HT-29 (cell line): Measurements from ENCODE around the gene MYO16. TPM values are rescaled to one million over a fixed set of nuclear protein-coding genes. Genes with fewer than 3 reads are reported as not detected.
A peak's percentile ranks its signal among the peaks of the same experiment; 100 is the strongest.
"Not testable (repeated sequence)": the region's sequence is repeated elsewhere in the genome, so short reads cannot be mapped to it uniquely, and the experiment has no call there.

Experiments
- DNase-seq: peaks from one replicate; pipeline ENCODE4 v3.0.0-alpha.2; 2015; ENCODE audit warnings: low spot score
- total RNA-seq: library from RNA; depleted of rRNA; stranded (reverse); fragments of >200 nt; shearing (Covaris generic); gene quantifications from 2 replicates; pipeline ENCODE4 v1.2.3, GENCODE V29; 2014

MYO16 gene
- total RNA-seq, 1 experiment from 2014 or later = not detected

DNA sequence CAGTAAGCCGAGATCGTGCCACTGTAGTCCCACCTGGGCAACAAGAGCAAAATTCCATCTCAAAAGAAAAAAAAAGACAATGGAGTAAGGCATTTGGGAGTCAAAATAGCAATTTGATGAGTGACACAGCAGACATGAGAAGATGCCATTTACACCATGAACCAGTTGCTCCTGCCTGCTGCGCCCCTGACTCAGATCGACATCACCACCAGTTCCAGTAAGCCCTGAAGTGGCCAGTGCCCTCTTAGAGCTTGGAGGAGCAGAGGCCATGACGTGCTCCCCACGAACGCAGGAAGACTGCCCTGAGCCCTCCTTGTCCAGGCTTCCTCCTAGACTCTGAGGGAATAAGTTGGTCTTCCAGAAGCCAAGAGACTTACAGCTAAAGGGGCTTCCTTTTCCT, 339.2 kb downstream of the MYO16 start:
- DNase-seq = no peak

DNA sequence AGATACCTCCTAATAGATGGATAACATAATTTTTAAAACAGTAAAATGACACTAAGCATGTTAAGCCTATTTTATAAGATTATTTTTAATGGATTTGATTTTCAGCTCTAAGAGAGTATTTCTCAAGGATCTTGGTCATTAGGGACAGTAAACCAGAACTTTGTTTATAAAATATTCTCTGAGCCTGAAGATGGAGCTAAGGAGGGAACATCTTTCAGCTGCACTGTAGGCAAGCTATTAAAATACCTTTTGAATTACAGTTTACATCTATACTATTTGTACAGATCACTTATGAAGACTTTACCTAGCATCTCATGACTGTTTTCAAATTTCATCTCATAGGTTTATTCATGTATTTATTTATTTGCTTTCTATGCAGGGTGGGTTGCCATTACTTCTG, 345.3 kb downstream of the MYO16 start:
- no peak for DNase-seq

DNA sequence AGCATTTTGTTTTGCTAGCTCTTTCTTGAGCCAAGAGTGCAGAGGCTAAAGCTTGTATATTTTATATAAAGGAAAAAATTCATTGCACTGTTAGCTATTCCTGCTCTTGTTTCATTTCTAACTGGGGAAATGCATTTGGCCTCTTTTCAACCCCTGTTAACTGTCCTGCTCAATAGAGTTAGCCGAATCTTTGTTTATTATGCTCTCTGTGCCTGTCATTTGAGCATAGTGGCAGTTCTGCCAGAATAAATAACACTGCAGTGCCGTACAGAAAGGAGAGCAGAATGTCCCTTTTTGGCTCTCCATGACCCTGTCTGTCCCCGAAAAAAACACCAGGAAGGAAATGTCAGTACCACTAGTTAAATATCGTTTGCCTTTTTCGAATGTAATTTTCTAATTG, 350.8 kb downstream of the MYO16 start:
- no peak for DNase-seq

DNA sequence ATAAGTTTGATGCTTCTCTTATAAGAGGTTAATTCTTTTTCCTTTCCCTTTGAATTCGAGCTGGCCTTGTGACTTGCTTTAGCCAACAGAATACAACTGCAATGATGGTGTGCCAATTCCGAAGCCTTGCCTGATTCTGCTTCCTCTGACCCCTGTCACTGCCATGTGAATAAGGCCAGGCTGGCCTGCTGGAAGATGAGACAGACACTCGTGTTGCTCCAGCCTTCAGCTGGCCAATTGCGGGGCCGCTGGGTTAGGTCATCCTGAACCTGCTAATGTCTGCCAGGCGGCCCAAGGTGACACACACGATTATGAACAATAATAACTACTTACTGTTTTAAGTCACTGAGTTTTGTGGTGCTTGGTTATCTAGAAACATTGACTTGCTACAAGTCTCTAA, 352.0 kb downstream of the MYO16 start:
- DNase-seq = no peak

DNA sequence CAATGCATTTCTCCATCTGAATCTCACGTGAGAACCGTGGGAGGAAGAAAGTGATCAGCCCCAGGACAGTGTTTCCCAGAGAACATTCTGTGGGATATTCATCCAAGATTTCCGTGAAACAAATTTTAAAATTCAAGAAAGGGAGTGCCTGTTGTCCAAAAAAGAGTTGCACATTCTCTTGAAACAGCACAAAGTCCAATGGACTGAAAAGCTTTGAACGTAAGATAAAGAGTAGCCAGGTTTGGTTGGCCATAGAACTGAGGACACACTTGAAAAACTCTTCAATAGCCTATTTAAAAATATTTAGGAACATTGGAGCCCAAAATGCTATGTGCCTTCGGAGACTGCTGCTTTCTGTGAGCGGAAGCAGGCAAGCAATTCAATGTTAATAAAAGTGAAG, 353.9 kb downstream of the MYO16 start:
- no peak for DNase-seq

DNA sequence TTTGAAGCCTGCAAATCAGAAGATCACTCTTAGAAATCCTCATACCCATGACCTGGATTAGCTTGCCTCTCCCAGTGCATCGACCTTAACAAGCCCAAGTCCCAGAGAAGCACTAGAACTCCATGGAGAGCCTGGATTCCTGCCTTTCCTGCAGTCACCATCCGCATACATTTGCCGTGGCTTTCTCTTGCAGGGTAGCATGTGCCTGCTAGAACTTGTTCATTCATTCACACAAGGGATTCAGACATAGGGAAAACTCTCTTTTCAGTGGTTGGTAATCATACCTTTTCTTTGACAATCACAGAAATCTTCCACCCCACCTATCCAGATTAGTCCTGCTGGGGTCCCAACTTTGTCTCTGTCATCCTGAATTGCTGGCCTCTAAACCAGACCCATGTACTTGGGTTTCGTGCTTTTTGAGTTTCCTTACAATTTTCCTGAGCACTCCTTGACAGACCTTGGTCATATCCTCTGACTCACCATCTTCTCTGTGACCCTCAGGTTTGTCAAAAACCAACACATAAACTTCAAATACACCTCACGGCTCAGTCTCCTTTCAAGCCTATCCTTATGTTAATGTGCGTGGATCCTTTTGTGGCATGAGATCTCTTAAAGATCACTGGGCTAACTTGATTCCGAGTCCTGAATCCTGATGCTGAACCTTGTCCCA, 355.0 kb downstream of the MYO16 start:
- DNase-seq = no peak

DNA sequence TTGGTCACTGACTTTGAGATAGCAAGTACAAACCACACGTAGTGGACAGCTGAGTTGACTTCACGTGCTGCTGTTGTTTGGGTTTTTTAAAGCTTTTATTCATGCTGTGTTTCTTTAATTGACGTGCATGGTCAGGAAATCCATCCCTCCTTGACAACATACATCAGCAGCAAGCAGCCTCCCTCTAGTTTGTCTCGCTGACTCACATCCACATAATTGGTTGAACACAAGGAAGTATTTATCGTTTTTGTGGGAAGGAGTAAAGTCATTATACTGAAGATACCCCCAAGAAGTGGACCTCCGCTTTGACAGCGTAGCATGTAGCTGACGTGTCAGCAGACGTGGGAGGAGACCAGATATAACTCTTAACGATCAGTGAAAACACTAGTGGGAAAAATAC, 355.8 kb downstream of the MYO16 start:
- no peak for DNase-seq

DNA sequence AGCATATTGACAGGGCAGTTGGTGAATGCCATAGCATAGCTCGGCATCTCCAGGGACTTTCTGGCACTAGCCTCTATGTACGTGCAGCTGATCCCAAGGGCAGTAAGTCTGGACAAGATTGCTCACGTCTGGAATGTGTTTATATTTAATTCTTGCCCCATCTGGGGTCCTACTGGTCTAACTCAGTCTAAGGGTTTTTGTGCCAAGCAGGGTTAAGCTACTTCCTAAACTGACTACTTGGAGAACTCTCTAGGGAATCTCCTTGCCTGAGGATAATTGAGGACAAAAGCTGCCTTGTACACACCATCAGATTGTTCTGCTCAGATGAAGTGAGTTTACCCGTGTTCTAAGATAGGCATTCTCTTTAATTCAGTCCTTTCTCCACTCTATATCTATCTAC, 358.1 kb downstream of the MYO16 start:
- no peak for DNase-seq

DNA sequence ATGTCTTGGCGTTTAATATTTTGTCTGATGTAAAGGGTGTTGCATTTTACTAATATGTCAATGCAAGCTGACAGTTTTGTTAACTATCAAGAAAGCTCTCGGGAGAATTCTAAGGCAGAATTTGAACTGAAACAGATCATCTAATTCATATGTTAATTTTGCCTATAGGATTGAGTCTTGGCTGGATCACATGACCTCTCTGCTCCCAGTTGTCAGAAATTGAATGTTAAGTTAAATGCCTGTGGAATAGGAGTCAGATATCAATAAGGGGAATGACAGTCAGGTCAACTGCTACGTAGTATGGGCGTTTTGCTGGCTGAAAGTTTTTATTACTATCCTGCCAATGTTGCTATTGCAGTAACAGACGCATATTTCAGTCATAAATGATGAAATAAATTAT, 358.5 kb downstream of the MYO16 start:
- DNase-seq = no peak

DNA sequence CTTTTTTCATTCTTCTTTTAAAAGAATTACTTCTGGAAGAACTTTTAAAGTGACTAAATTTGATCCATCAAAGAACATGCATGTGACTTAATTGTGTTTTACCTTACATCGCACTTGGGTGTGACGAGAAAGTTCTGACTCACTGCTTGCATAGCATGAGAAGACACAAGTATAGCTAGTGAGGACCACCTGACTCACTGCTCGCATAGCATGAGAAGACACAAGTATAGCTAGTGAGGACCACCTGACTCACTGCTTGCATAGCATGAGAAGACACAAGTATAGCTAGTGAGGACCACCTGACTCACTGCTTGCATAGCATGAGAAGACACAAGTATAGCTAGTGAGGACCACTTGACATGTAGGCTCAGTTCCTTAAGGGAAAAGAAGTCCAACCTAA, 362.0 kb downstream of the MYO16 start:
- DNase-seq = not testable (repeated sequence)

DNA sequence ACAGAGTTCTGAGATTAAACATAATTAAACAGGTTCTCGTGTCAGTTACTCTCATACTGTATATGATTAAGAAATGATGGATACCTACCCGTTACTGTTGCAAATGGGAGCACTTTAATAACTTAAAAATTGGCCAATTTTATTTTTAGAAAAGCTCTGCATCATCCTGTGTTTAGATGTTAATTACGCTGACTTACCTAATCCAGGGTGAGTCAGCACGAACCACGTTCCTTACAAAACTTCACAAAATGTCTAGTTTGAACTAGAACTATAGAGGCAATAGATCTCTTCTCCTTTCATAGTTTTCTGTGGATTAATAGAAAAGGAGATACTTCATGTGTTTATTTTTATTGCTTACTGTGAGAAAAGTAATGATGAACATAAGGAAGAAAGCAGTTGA, 363.9 kb downstream of the MYO16 start:
- DNase-seq = no peak

DNA sequence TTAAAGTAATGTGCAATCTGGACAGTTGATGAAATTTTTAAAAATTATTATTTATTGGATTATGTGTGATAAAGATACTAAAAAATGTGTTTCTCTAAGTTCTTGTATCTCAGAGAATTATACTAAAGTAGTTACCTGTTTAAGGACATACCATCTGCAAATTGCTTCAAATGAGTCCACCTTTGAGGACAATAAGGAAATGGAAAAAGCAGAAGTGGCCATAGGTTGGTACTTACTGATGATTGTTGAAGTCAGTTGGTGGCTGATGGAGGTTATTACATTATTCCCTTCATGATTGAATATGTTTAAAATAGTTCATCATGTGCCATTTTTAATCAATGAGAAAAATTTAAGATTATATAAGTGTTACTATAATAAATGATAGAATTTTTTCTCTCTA, 367.0 kb downstream of the MYO16 start:
- no peak for DNase-seq

DNA sequence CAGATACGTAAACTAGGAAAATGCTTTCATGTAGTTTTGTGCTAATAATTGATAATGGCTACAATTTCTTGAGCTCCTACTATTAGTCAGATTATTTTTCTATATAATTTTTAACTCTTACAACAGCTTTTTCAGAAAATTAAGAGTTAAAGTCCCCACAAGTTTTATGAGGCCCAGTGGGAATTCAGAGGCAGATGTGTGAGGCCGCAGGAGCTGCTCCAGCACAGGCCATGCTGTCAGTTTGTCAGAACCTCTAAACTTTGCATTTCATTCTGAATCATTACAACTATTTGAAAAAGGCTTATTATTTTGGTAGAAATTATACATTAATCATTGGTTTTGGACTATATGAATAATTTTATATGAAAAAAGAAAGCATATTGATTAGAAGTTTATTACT, 370.8 kb downstream of the MYO16 start:
- no peak for DNase-seq

DNA sequence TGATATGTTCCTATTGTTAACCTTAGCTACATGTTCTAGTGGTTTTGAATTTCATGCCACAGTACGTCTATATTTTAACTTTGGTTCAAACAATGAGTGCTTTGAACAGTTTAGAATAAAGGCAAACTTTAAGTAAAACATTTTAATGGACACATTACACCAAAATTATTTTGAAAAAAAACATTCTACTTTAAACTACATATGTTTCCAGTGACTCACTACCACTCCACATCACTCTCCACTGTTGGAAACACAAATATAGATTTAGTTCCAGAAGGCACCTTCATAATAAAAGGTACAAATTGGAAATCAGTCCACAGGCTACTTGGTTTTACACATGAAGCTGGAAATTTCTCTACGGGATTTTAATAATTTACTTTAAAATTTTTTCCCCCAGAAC, 373.5 kb downstream of the MYO16 start:
- no peak for DNase-seq

DNA sequence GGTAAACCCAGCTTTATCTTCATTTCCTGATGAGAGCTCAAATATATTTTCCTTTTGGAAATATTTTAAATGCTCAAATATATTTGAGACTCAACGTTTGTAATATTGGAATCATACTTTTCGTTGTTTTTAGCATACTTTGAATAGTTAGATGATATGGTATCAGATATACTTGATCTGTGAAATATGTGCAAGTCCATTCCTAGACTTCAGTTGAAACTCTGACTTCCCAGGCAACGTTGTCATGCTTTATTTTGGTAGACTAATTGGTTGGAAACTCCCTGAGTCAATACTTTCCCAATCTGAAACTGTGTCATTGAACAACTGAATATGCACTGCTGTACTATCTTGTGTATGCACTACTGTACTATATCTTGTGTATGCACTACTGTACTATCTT, 378.5 kb downstream of the MYO16 start:
- no peak for DNase-seq

DNA sequence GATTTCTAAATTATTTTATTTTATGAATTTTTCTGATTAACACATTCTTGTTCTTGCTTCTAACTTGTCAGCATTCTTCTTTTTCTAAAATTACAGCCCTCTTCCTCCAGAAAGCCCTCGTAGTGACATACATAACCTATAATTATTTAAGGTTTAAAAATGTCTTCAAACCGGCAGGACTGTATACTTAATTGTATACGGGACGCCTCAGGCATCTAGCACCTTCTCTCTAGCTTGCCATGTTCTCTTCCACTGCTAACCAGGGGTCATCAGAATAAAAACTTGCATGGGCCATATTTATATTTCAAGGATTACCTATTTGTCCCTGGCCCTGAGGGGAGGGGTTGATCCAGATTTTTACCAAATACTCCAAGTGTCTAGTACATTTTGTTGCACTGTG, 380.3 kb downstream of the MYO16 start:
- no peak for DNase-seq

DNA sequence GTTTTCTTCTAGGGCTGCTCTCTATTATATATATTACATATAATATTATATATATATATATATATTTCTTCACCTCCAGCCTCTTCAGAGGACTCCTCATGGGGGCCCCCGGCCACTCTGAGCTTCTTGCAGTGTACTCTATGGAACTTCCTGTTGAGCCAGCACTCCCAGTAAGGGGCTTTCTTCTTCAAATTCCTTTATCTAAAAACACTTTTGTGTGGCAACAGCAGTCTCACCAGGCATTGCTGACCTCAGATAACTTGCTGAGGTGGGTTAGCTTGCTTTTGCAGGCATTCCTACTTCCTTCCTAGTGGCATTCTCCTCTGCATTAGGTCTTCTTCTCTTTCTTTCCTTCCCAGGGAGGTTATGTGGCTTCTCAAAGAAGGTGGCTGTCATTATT, 381.5 kb downstream of the MYO16 start:
- no peak for DNase-seq

DNA sequence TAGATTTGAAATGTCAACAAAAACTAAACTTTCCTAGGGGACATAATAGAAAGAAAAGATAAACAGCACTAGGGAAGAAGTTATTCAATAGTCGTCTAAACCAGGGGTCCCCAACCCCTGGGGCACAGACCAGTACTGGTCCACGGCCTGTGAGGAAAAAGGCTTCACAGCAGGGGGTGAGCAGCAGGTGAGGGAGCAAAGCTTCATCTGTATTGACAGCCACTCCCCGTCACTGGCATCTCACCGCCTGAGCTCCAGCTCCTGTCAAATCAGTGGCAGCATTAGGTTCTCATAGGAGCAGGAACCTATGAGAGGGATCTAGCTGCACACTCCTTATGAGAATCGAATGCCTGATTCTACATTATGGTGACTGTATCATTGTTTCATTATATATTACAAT, 382.7 kb downstream of the MYO16 start:
- no peak for DNase-seq

DNA sequence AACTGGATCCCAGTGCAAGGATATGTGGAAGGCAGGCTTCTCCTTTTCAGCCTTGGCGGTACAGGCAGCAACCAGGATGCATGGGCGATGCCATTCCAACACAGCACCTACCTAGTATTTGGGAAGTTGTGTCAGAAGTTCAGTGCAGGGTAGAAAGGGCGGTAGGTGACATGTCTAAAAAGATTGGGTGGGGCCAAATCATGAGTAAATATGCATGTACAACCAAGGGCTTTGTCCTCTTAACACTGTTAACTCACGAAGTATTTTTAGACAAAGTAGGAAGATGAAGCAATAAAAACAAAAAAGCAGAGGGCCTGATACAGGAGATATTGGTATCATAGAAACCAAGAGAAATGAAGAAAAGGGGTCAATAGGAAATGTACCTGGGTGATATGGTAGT, 392.1 kb downstream of the MYO16 start:
- no peak for DNase-seq

DNA sequence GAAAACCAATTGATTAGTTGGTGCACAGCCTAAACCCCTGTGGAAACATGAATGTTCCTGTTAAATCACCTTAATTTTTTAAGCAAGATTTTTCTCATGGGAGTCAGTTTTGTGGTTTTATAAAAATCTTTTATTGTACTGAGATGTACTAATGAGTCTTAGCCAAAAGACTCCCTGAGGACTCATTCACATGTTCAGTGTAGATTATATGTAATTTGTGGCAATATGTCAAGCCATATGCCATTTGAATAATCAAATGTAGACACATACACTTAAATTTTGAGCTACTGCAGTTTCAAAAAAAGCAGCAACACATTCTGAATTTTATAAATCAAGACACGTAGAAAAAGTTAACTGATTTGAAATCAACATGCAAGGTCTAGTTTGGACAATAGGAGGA, 395.2 kb downstream of the MYO16 start:
- no peak for DNase-seq

DNA sequence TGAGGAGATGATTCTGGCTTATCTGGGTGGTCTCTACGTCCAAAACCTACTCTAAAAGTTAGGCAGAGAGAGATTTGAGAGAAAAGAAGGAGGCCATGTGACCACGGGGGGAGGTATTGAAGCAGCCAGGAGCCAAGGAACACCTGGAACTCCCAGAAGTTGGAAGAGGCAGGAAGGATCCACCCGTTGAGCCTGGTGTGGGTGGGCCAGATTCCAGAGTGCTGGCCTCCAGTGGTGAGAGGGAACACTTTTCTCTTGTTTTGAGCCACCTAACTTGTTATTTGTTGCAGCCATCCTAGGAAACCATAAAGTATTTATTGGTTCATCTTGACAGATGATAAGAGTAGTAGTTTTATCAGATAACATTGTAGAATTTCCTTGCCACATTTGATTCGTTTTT, 396.9 kb downstream of the MYO16 start:
- peak; percentile 50 for DNase-seq

DNA sequence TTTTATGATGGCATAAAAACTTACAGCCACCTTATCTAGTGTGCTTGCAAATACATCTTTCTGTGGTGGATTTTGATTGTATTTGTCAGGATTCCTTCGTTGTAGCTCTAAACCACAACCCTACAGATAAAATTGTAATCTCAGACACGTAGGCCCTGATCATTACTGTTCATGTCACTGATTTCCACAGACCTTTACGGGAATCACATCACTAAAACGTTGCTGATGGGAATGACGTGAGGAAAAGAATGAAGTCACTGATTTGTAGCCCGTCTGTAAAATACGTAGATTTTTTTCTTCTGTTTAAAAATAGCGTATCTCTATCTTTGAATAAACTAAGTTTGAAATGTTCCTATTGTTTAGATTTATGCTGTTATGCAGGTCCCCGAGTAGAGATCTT, 399.2 kb downstream of the MYO16 start:
- DNase-seq = no peak

DNA sequence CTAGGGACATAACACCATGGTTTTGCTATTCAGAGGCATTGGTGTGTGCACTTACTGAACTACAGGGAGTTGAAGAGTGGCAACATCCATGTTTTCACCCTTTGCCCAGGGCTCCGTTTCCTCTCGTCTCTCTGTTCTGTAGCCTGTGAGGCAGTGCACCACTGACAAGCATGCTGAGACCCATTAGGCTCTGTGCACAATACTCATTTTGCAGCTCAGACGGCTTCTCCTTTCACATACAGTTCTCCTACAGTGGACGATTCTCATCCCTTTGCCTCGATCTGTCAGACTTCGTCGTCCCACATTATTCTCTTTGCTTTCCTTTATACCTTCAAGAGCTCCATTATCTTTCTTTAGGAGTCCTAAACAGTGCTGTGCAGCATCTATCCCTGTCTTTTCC, 403.7 kb downstream of the MYO16 start:
- DNase-seq = no peak

DNA sequence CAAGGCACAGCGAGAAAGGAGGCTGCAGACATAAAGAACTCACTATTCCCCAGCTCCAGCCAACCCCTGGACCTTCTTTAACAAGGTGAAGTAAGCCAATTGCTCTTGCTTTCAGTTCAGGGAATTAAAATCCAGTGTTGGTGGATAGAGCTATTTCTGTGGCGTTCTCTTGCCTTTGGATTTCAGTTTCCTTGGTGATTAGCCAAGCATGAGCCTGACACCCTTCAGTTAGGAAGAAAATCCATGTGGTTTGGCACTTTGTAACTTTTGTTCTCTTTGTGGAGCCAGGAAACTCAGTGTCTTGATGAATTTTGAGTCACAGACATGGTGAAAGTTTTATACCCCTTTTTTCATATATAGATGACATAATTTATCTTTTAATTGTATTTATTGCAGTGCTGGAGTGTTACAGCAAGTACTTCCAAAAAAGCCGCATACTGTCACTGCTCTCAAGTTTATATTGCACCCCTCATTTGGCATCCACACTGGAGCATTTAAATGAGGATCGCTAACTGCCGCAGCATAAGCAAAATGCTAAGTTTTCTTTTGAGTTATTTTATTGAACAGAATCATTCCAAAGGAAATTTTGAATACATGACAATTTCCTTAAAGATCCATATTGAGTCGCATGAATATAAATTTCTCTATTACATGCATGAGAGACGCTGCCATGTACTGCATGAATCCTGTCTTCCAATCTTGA, 406.8 kb downstream of the MYO16 start:
- DNase-seq = no peak
